Endothelial cell of umbilical vein (primary cell): ENCODE results near the gene FHIT. TPM values are rescaled to one million over a fixed set of nuclear protein-coding genes. Genes with fewer than 3 reads are reported as not detected.

Experiments
- BruUV-seq: library from RNA; stranded (reverse); fragments of 400-500 nt; replicated peaks from 2 replicates; lab custom pipeline; 2021; lab: Mats Ljungman, UMichigan
- CTCF ChIA-PET: fragments of 300-600, 350-600 bp; sonication (Branson Sonifier 250); formaldehyde crosslinking; loops from one replicate; lab custom pipeline; 2021; ENCODE audit warnings: antibody characterized with exemption, inconsistent platforms; lab: Charles Lee
- POLR2A ChIA-PET: fragments of 300-600, 350-600 bp; sonication (Branson Sonifier 250); formaldehyde crosslinking; loops from one replicate; lab custom pipeline; 2021; ENCODE audit warnings: antibody characterized with exemption, inconsistent platforms; lab: Charles Lee
- DNase-seq: peaks from one replicate; pipeline ENCODE4 v3.0.0-alpha.2; 2011; ENCODE audit warnings: low read depth, low spot score
- FAIRE-seq: peaks from 2 replicates; lab custom pipeline; 2011; peaks lifted over from hg19 to GRCh38; lab: Jason Lieb, UNC
- H2AFZ ChIP-seq: 2 replicates; pipeline ENCODE4 v1.6.0; 2012; ENCODE audit warnings: low read depth, low read length, control low read depth, inconsistent platforms
- H3K27ac ChIP-seq: 2 replicates; pipeline ENCODE4 v1.5.1; 2011; ENCODE audit warnings: low read depth, mild to moderate bottlenecking, control low read depth, low read length, moderate library complexity; ENCODE audit not compliant: insufficient read depth
- H3K27me3 ChIP-seq, 2 experiments: 2 replicates each; pipeline versions ENCODE4 v1.6.0 to v1.6.1; 2011; ENCODE audit warnings: low read length in 2 of 2, mixed read lengths in 1 of 2; ENCODE audit not compliant: control insufficient read depth in 2 of 2, insufficient read depth in 2 of 2
- H3K36me3 ChIP-seq, 2 experiments: 2 replicates in 1 of 2; 3 replicates in 1 of 2; pipeline ENCODE4 v1.5.1; 2011; ENCODE audit warnings: low read length in 2 of 2, mild to moderate bottlenecking in 1 of 2, moderate library complexity in 1 of 2; ENCODE audit not compliant: control insufficient read depth in 2 of 2, insufficient read depth in 2 of 2; ENCODE audit errors: extremely low read depth in 1 of 2
- H3K4me1 ChIP-seq: 3 replicates; pipeline ENCODE4 v1.5.1; 2011; ENCODE audit warnings: mild to moderate bottlenecking, low read length; ENCODE audit not compliant: control insufficient read depth, insufficient read depth; ENCODE audit errors: extremely low read depth
- H3K4me2 ChIP-seq: 2 replicates; pipeline ENCODE4 v1.6.1; 2011; ENCODE audit warnings: low read length, control low read depth, mixed read lengths; ENCODE audit not compliant: insufficient read depth
- H3K4me3 ChIP-seq, 3 experiments: fragments of 200-600 bp in 1 of 3; sonication (generic), shearing (Covaris generic) in 1 of 3; replicated peaks in 1 of 3; 2 replicates each; pipeline ENCODE4 v1.5.1; 2011 to 2016; ENCODE audit warnings: control low read depth in 3 of 3, low read length in 3 of 3, mild to moderate bottlenecking in 2 of 3, inconsistent platforms in 1 of 3, low read depth in 1 of 3, moderate library complexity in 1 of 3; ENCODE audit not compliant: insufficient read depth in 1 of 3
- H3K79me2 ChIP-seq: 2 replicates; pipeline ENCODE4 v1.6.0; 2012; ENCODE audit warnings: low read length, inconsistent platforms; ENCODE audit not compliant: control insufficient read depth, insufficient read depth
- H3K9ac ChIP-seq: replicated peaks from 2 replicates; pipeline ENCODE3; 2011; ENCODE audit warnings: low read length, control low read depth; ENCODE audit not compliant: insufficient read depth; ENCODE audit errors: extremely low read depth
- H3K9me1 ChIP-seq: replicated peaks from 3 replicates; pipeline ENCODE4 v1.6.0; 2011; ENCODE audit warnings: mild to moderate bottlenecking, low read length; ENCODE audit not compliant: control insufficient read depth, insufficient read depth; ENCODE audit errors: extremely low read depth
- H3K9me3 ChIP-seq: replicated peaks from 2 replicates; pipeline ENCODE4 v1.5.1; 2012; ENCODE audit warnings: low read length, inconsistent platforms; ENCODE audit not compliant: control insufficient read depth, insufficient read depth
- H4K20me1 ChIP-seq: replicated peaks from 2 replicates; pipeline ENCODE3; 2011; ENCODE audit warnings: mild to moderate bottlenecking, low read length; ENCODE audit not compliant: control insufficient read depth, insufficient read depth; ENCODE audit errors: extremely low read depth
- EZH2 ChIP-seq: IDR thresholded peaks from 2 replicates; pipeline ENCODE4 v1.6.1; 2012; ENCODE audit warnings: borderline replicate concordance, low read depth, mild to moderate bottlenecking, moderate library complexity, low read length, inconsistent platforms; ENCODE audit not compliant: severe bottlenecking
- FOS ChIP-seq: IDR thresholded peaks from 2 replicates; pipeline ENCODE4 v1.6.1; 2011; ENCODE audit warnings: mild to moderate bottlenecking, low read length, moderate library complexity, borderline replicate concordance; ENCODE audit not compliant: insufficient read depth
- GATA2 ChIP-seq: IDR thresholded peaks from 2 replicates; pipeline ENCODE4 v1.7.0; 2011; ENCODE audit warnings: low read depth, mild to moderate bottlenecking, moderate library complexity, mixed read lengths, low read length; ENCODE audit not compliant: insufficient read length, insufficient read depth
- JUN ChIP-seq: IDR thresholded peaks from 2 replicates; pipeline ENCODE4 v1.6.1; 2011; ENCODE audit warnings: borderline replicate concordance, low read depth; ENCODE audit not compliant: insufficient read length, insufficient read depth
- MYC ChIP-seq: IDR thresholded peaks from one replicate; pipeline ENCODE4 v1.6.1; 2011; ENCODE audit warnings: mild to moderate bottlenecking, low read depth, low read length
- POLR2A ChIP-seq: IDR thresholded peaks from 2 replicates; pipeline ENCODE4 v1.6.1; 2012; ENCODE audit warnings: low read depth, mild to moderate bottlenecking, control low read depth, low read length
- POLR2AphosphoS5 ChIP-seq: IDR thresholded peaks from 2 replicates; pipeline ENCODE4 v1.6.1; 2012; ENCODE audit warnings: low read depth, mild to moderate bottlenecking, control low read depth, low read length, moderate library complexity; ENCODE audit not compliant: insufficient read depth
- dilution Hi-C: fragments of 300-500 bp; cut with MboI; formaldehyde crosslinking; loops from one replicate; pipeline ENCODE4 v1.15.0; 2019; ENCODE audit warnings: low sequenced_read_pairs; ENCODE audit not compliant: extremely low pct_ligation_motif_present
- intact Hi-C: fragments of 100-400 bp; cut with micrococcal nuclease; formaldehyde crosslinking; loops from one replicate; pipeline ENCODE4 v1.10.0; 2022
- polyA plus RNA-seq, 4 experiments: library from polyadenylated mRNA; depleted of rRNA in 3 of 4; stranded (reverse) in 3 of 4; unstranded in 1 of 4; fragments of >200 nt; gene quantifications; 2 replicates each; pipeline versions ENCODE4 v1.2.1 to v1.2.3, GENCODE V29; 2011 to 2012; ENCODE audit warnings: missing spikeins in 1 of 4
- total RNA-seq: library from RNA; stranded (reverse); gene quantifications from 2 replicates; pipeline ENCODE4 v1.2.3, GENCODE V29; 2021
- TF ChIP-seq, protein P1 (sequence below): IDR thresholded peaks from 2 replicates; pipeline ENCODE4 v1.6.1; 2011; ENCODE audit not compliant: insufficient read depth, insufficient read length
- TF ChIP-seq, protein P2 (sequence below), 2 donors: IDR thresholded peaks; 1 replicate in 1 of 2; 2 replicates in 1 of 2; pipeline ENCODE4 v1.5.1; 2011; ENCODE audit warnings: low read length in 2 of 2, mild to moderate bottlenecking in 2 of 2, moderate library complexity in 2 of 2, control low read depth in 1 of 2, inconsistent platforms in 1 of 2, low read depth in 1 of 2; ENCODE audit not compliant: insufficient read depth in 1 of 2; ENCODE audit errors: extremely low read depth in 1 of 2

The FHIT gene
- total and polyA plus RNA-seq, 2 donors (not counting 3 experiments of a cell fraction or from before 2014, with no cell fraction given), result 0.47 to 2.2 TPM

DNA sequence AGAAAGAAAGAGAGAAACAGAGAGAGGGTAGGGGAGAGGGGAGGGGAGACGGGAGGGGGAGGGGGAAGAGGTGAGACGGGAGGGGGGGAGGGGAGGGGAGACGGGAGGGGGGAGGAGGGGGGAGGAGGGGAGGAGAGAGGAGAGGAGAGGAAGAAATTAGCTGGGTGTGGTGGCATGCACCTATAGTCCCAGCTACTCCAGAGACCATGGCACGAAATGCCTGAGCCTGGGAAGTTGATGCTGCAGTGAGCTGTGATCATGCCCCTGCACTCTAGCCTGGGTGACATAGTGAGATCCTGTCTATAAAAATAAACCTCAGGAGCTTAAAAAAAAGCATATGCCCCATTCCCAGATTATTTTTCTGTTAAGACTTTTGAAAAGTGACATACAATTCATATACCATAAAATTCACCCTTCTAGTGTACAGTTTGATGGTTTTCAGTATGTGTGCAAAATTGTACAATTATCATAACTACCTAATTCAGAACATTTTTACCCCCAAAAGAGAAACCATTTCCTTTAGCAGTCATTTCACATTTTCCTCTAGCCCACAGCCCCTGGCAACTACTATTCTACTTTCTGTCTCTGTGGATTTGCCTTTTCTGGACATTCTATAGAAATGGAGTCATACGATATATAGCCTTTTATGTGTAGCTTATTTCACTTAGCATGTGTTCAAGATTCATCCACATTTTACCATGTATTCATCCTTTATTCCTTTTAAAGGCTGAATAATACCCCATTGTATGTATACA lies 699.6 kb downstream of the FHIT start:
- POLR2A ChIA-PET, result no interaction called here
- no peak overlapping the region for H3K4me3 ChIP-seq
- no peaks in the 10 kb centered on the region for H3K4me1 ChIP-seq
- BruUV-seq, result no TSS peak
- TF ChIP-seq POLR2AphosphoS5 (no peak), JUN (no peak), MYC (no peak), GATA2 (no peak), POLR2A (no peak), EZH2 (no peak), FOS (no peak)
- TF ChIP-seq, protein P1, sequence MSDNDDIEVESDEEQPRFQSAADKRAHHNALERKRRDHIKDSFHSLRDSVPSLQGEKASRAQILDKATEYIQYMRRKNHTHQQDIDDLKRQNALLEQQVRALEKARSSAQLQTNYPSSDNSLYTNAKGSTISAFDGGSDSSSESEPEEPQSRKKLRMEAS, result no peak
- TF ChIP-seq, protein P2, sequence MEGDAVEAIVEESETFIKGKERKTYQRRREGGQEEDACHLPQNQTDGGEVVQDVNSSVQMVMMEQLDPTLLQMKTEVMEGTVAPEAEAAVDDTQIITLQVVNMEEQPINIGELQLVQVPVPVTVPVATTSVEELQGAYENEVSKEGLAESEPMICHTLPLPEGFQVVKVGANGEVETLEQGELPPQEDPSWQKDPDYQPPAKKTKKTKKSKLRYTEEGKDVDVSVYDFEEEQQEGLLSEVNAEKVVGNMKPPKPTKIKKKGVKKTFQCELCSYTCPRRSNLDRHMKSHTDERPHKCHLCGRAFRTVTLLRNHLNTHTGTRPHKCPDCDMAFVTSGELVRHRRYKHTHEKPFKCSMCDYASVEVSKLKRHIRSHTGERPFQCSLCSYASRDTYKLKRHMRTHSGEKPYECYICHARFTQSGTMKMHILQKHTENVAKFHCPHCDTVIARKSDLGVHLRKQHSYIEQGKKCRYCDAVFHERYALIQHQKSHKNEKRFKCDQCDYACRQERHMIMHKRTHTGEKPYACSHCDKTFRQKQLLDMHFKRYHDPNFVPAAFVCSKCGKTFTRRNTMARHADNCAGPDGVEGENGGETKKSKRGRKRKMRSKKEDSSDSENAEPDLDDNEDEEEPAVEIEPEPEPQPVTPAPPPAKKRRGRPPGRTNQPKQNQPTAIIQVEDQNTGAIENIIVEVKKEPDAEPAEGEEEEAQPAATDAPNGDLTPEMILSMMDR (IDR thresholded peaks at IDR 0.05; ENCODE audit: extremely low read depth in 1 of 2, insufficient read depth in 1 of 2, low read depth in 1 of 2, low read length in 2 of 2), result no peak
- intact Hi-C loops (no loop called here), dilution Hi-C loops (no loop called here)
- H3K79me2 ChIP-seq, result no peaks in the 10 kb centered on the region
- no peak overlapping the region for H3K9ac ChIP-seq
- H2AFZ ChIP-seq, result no peak overlapping the region
- no peaks in the 10 kb centered on the region for H3K36me3 ChIP-seq
- FAIRE-seq (no peak), DNase-seq (no peak)
- CTCF ChIA-PET, result no interaction called here
- no peaks in the 10 kb centered on the region for H3K9me3 ChIP-seq
- H3K9me1 ChIP-seq, result no peaks in the 10 kb centered on the region
- H4K20me1 ChIP-seq, result no peaks in the 10 kb centered on the region
- H3K4me2 ChIP-seq, result no peak overlapping the region
- H3K27ac ChIP-seq, result no peak overlapping the region
- no peaks in the 10 kb centered on the region for H3K27me3 ChIP-seq
